Measurements from ENCODE around the gene ARHGAP24. TPM values are rescaled to one million over a fixed set of nuclear protein-coding genes. Genes with fewer than 3 reads are reported as not detected.

The ARHGAP24 gene
- total RNA-seq, 2 donors from 2014 or later, result 4.2 to 5.2 TPM

DNA sequence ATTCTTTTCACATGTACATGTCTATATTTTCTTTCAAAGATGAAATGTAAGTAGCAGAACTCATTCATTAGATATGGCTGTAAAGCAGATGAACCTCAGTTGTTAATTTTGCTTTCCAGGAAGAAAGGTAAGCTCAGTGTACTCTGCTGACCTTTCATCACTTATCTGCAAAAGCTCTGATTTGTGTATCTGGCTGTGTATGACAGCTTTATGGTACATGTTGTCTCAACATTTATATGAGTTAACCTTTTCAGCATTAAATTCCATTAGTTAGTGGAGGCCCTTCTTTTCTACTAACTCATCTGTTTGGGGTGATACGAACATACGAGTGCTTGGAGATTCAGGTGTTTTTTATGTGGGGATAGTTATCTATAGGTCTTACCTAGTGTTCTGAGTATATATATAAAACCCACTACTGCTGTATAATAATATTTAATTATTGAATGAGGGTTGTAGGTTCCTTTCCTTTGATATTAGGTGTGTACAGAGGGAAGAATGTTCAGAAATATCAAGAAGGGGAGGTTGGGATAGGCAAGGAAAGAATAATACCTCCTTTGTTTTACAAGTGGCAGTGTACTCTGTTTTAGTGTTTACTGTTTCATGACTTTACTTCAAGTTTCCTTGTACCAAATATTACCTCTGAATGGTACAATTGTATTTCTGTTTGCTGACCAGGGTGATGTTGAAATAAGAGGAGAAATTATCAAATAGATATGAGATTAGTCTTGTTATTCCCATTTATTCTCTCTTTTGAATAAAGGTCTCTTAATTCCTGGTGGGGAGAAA lies 395.5 kb downstream of the ARHGAP24 start:
- H3K27ac ChIP-seq, result no peak overlapping the region
- no peak for DNase-seq

DNA sequence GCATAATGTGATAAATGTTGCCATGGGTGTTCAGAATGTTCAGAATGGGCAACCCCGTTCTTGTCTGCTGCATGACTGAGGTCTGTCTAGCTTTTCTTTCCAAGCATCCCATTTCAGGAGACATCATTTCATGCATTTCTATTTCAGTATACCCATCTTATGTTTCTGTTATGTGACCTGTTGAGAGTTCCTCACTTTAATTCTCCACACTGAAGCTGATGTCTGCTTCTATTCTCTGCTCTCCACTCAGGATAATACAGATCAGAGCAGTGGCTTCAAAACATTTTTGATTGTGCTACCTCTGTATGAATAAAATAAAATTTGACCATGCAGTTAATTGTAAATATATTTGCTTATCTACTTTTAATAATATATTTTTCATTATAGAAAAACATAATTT lies 398.6 kb downstream of the ARHGAP24 start:
- H3K4me3 ChIP-seq, result no peak overlapping the region
- H3K9me3 ChIP-seq, result no peaks in the 10 kb centered on the region
- no peaks in the 10 kb centered on the region for H3K4me1 ChIP-seq
- intact Hi-C loops (cut with DNase I), result no loop called here
- H3K27me3 ChIP-seq, result no peaks in the 10 kb centered on the region
- H3K9ac ChIP-seq (ENCODE audit: low read depth in 2 of 2, low read length in 2 of 2), result no peak overlapping the region
- no peak for DNase-seq
- no peaks in the 10 kb centered on the region for H3K36me3 ChIP-seq
- H3K27ac ChIP-seq, result no peak overlapping the region
- TF ChIP-seq, protein P1, sequence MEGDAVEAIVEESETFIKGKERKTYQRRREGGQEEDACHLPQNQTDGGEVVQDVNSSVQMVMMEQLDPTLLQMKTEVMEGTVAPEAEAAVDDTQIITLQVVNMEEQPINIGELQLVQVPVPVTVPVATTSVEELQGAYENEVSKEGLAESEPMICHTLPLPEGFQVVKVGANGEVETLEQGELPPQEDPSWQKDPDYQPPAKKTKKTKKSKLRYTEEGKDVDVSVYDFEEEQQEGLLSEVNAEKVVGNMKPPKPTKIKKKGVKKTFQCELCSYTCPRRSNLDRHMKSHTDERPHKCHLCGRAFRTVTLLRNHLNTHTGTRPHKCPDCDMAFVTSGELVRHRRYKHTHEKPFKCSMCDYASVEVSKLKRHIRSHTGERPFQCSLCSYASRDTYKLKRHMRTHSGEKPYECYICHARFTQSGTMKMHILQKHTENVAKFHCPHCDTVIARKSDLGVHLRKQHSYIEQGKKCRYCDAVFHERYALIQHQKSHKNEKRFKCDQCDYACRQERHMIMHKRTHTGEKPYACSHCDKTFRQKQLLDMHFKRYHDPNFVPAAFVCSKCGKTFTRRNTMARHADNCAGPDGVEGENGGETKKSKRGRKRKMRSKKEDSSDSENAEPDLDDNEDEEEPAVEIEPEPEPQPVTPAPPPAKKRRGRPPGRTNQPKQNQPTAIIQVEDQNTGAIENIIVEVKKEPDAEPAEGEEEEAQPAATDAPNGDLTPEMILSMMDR (IDR thresholded peaks at IDR 0.05), result no peak

More for the DNA sequence above, 395.5 kb downstream of the ARHGAP24 start:
- Histone ChIP-seq H3K4me3 (no peak overlapping the region), H3K27me3 (no peaks in the 10 kb centered on the region), H3K36me3 (no peaks in the 10 kb centered on the region), H3K9ac (ENCODE audit: low read depth in 2 of 2, low read length in 2 of 2) (no peak overlapping the region), H3K4me1 (no peaks in the 10 kb centered on the region), H3K9me3 (no peaks in the 10 kb centered on the region)
- intact Hi-C loops (cut with DNase I), result no loop called here
- TF ChIP-seq, protein P1 (IDR thresholded peaks at IDR 0.05), result no peak

DNA sequence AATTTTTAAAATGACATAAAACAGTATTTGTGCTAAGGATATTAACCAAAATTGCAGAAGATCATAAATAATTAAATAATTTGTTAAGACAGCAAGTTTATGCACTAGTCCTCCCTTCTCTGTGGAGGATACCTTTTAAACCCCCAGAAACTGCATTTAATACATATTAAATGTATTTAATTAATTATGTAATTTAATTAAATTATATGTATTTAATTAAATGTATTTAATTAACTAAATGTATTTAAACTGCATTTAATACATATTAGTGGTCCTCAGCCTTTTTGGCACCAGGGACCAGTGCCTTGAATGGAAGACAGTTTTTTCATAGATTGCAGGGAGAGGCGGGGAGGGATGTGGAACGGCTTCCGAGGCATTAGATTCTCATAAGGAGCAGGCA lies 404.6 kb downstream of the ARHGAP24 start:
- intact Hi-C loops (cut with DNase I), result no loop called here
- Histone ChIP-seq H3K9ac (ENCODE audit: low read depth in 2 of 2, low read length in 2 of 2) (no peak overlapping the region), H3K27me3 (no peaks in the 10 kb centered on the region), H3K9me3 (no peaks in the 10 kb centered on the region), H3K27ac (no peak overlapping the region), H3K36me3 (no peaks in the 10 kb centered on the region), H3K4me3 (no peak overlapping the region), H3K4me1 (no peaks in the 10 kb centered on the region)
- TF ChIP-seq, protein P1 (IDR thresholded peaks at IDR 0.05), result no peak
- DNase-seq, result no peak

DNA sequence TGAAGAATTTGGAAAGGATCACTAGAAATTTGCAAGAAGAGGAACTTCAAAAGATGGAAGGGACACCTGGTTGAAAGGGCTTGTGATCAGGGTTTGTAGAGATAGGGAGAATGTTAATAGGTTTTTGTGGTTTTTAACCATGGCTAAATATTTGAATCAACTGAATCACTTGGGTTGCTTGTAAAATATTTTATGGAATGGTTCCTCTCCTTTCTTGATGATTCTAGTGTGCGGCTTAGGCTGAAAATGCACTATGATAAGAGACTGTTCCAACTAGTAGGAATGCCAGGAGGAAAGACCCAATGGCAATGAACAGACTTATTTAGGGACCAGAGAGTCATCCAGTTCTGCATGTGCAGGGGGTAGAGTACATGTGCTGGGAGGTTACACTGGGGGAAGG lies 408.2 kb downstream of the ARHGAP24 start:
- TF ChIP-seq, protein P1 (IDR thresholded peaks at IDR 0.05), result no peak
- no peak overlapping the region for H3K9ac ChIP-seq (ENCODE audit: low read depth in 2 of 2, low read length in 2 of 2)
- no peak for DNase-seq
- H3K36me3 ChIP-seq, result no peaks in the 10 kb centered on the region
- intact Hi-C loops (cut with DNase I), result no loop called here
- H3K4me1 ChIP-seq, result no peaks in the 10 kb centered on the region
- no peak overlapping the region for H3K4me3 ChIP-seq
- H3K9me3 ChIP-seq, result no peaks in the 10 kb centered on the region
- H3K27me3 ChIP-seq, result no peaks in the 10 kb centered on the region
- H3K27ac ChIP-seq, result no peak overlapping the region

DNA sequence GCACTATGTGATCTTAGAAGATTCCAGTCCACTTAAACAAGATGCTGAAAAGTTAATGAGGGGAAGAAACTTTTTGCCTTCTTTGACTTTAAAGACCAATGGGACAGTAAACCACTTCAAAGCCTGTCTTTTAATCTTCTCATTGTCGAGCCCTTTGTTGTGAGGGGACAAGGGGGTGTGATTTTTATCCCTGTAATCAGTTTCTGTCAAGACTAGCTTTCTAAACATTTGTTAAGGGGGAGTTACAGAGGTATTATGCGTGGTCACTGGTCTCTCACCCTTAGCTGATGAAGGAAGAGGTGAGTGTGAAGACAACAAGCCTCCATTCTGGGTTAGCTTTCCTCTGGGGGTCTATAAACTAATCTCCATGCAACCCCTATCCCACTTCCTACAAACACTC lies 409.3 kb downstream of the ARHGAP24 start:
- Histone ChIP-seq H3K9ac (ENCODE audit: low read depth in 2 of 2, low read length in 2 of 2) (no peak overlapping the region), H3K36me3 (no peaks in the 10 kb centered on the region), H3K9me3 (no peaks in the 10 kb centered on the region), H3K27ac (no peak overlapping the region), H3K27me3 (no peaks in the 10 kb centered on the region), H3K4me1 (no peaks in the 10 kb centered on the region), H3K4me3 (no peak overlapping the region)
- TF ChIP-seq, protein P1 (IDR thresholded peaks at IDR 0.05), result no peak
- intact Hi-C loops (cut with DNase I), result no loop called here
- no peak for DNase-seq

All from colonic mucosa (tissue), 4 donors.